Measurements from ENCODE around the gene CLDN8.
A peak's percentile ranks its signal among the peaks of the same experiment; 100 is the strongest.

The CLDN8 gene

GRCh38 chr21:30227128-30227527 is 11.2 kb upstream of the CLDN8 start:
- no peak overlapping the region for H3K27ac ChIP-seq (ENCODE audit: low read depth, low read length)
- no peak for DNase-seq
- peaks cover 3 to 4% of the 10 kb centered on the region in 2 experiments for H3K4me1 ChIP-seq (ENCODE audit: control insufficient read depth in 1 of 2, insufficient read depth in 2 of 2, low read length in 2 of 2)
- no peak overlapping the region for H2AFZ ChIP-seq (ENCODE audit: insufficient read depth, low read length, poor library complexity)
- H3K18ac ChIP-seq (ENCODE audit: low read length), result no peak overlapping the region
- no peak overlapping the region for H3K23ac ChIP-seq (ENCODE audit: low read length)
- H2BK12ac ChIP-seq (ENCODE audit: low read length), result no peak overlapping the region
- H2AK5ac ChIP-seq (ENCODE audit: low read length), result no peak overlapping the region
- H2BK120ac ChIP-seq (ENCODE audit: insufficient read depth, low read length, poor library complexity), result no peak overlapping the region
- H4K91ac ChIP-seq (ENCODE audit: low read depth, low read length), result no peak overlapping the region
- H3K4me3 ChIP-seq (ENCODE audit: low read depth, low read length), result no peak overlapping the region
- no peak overlapping the region for H4K8ac ChIP-seq (ENCODE audit: low read depth, low read length)
- no peak overlapping the region for H3K4me2 ChIP-seq (ENCODE audit: low read length)
- no CpG with 5 or more reads among the region's 1 CpG for WGBS (ENCODE audit: extremely low coverage, insufficient coverage, insufficient read length)
- H3K4ac ChIP-seq (ENCODE audit: low read depth, low read length), result no peak overlapping the region
- no peaks in the 10 kb centered on the region for H3K9me3 ChIP-seq (ENCODE audit: insufficient read depth, low read depth, low read length)
- H2BK5ac ChIP-seq (ENCODE audit: low read depth, low read length, poor library complexity), result no peak overlapping the region
- H3K36me3 ChIP-seq (ENCODE audit: control insufficient read depth in 1 of 2, insufficient read depth in 2 of 2, low read length in 2 of 2), result no peaks in the 10 kb centered on the region
- H3K9ac ChIP-seq (ENCODE audit: low read length), result no peak overlapping the region
- no peaks in the 10 kb centered on the region for H3K79me2 ChIP-seq (ENCODE audit: control insufficient read depth, insufficient read depth, low read length, poor library complexity)
- no peak overlapping the region for H3K14ac ChIP-seq (ENCODE audit: low read length)
- H4K12ac ChIP-seq (ENCODE audit: low read depth, low read length), result no peak overlapping the region
- no peaks in the 10 kb centered on the region for H3K79me1 ChIP-seq (ENCODE audit: low read length)
- no peaks in the 10 kb centered on the region for H3K27me3 ChIP-seq (ENCODE audit: insufficient read depth, low read length)

- Histone ChIP-seq H3K9ac (ENCODE audit: low read length) (no peak overlapping the region), H3K23ac (ENCODE audit: low read length) (no peak overlapping the region), H2AFZ (ENCODE audit: insufficient read depth, low read length, poor library complexity) (no peak overlapping the region), H2BK5ac (ENCODE audit: low read depth, low read length, poor library complexity) (no peak overlapping the region), H3K14ac (ENCODE audit: low read length) (no peak overlapping the region), H3K79me2 (ENCODE audit: control insufficient read depth, insufficient read depth, low read length, poor library complexity) (no peaks in the 10 kb centered on the region), H4K12ac (ENCODE audit: low read depth, low read length) (no peak overlapping the region), H3K4me1 (ENCODE audit: control insufficient read depth in 1 of 2, insufficient read depth in 2 of 2, low read length in 2 of 2) (peaks cover 3 to 4% of the 10 kb centered on the region in 2 experiments), H4K8ac (ENCODE audit: low read depth, low read length) (no peak overlapping the region), H3K4ac (ENCODE audit: low read depth, low read length) (no peak overlapping the region), H3K27ac (ENCODE audit: low read depth, low read length) (no peak overlapping the region), H3K4me3 (ENCODE audit: low read depth, low read length) (no peak overlapping the region), H3K18ac (ENCODE audit: low read length) (no peak overlapping the region), H4K91ac (ENCODE audit: low read depth, low read length) (no peak overlapping the region), H3K9me3 (ENCODE audit: insufficient read depth, low read depth, low read length) (no peaks in the 10 kb centered on the region), H2BK120ac (ENCODE audit: insufficient read depth, low read length, poor library complexity) (no peak overlapping the region), H2BK12ac (ENCODE audit: low read length) (no peak overlapping the region), H3K79me1 (ENCODE audit: low read length) (no peaks in the 10 kb centered on the region), H3K4me2 (ENCODE audit: low read length) (no peak overlapping the region), H3K27me3 (ENCODE audit: insufficient read depth, low read length) (no peaks in the 10 kb centered on the region), H3K36me3 (ENCODE audit: control insufficient read depth in 1 of 2, insufficient read depth in 2 of 2, low read length in 2 of 2) (no peaks in the 10 kb centered on the region), H2AK5ac (ENCODE audit: low read length) (no peak overlapping the region)
- WGBS (ENCODE audit: extremely low coverage, insufficient coverage, insufficient read length), result no CpG with 5 or more reads among the region's 2 CpGs
- peak; percentile 63 to 88 for DNase-seq
Observed at GRCh38 chr21:30223596-30223995, 7.7 kb upstream of the CLDN8 start.

GRCh38 chr21:30222724-30223123 is 6.8 kb upstream of the CLDN8 start:
- H2BK120ac ChIP-seq (ENCODE audit: insufficient read depth, low read length, poor library complexity), result no peak overlapping the region
- H3K18ac ChIP-seq (ENCODE audit: low read length), result no peak overlapping the region
- no peak overlapping the region for H2BK12ac ChIP-seq (ENCODE audit: low read length)
- no peaks in the 10 kb centered on the region for H3K79me2 ChIP-seq (ENCODE audit: control insufficient read depth, insufficient read depth, low read length, poor library complexity)
- H3K4me3 ChIP-seq (ENCODE audit: low read depth, low read length), result no peak overlapping the region
- no peak overlapping the region for H3K27ac ChIP-seq (ENCODE audit: low read depth, low read length)
- no peak overlapping the region for H2AFZ ChIP-seq (ENCODE audit: insufficient read depth, low read length, poor library complexity)
- peaks cover 2 to 3% of the 10 kb centered on the region in 2 experiments for H3K4me1 ChIP-seq (ENCODE audit: control insufficient read depth in 1 of 2, insufficient read depth in 2 of 2, low read length in 2 of 2)
- H3K14ac ChIP-seq (ENCODE audit: low read length), result no peak overlapping the region
- no peaks in the 10 kb centered on the region for H3K9me3 ChIP-seq (ENCODE audit: insufficient read depth, low read depth, low read length)
- no peaks in the 10 kb centered on the region for H3K79me1 ChIP-seq (ENCODE audit: low read length)
- H3K4me2 ChIP-seq (ENCODE audit: low read length), result no peak overlapping the region
- H3K9ac ChIP-seq (ENCODE audit: low read length), result no peak overlapping the region
- no peak overlapping the region for H4K91ac ChIP-seq (ENCODE audit: low read depth, low read length)
- no peak overlapping the region for H2BK5ac ChIP-seq (ENCODE audit: low read depth, low read length, poor library complexity)
- H4K8ac ChIP-seq (ENCODE audit: low read depth, low read length), result no peak overlapping the region
- no peak overlapping the region for H4K12ac ChIP-seq (ENCODE audit: low read depth, low read length)
- no peaks in the 10 kb centered on the region for H3K27me3 ChIP-seq (ENCODE audit: insufficient read depth, low read length)
- no peaks in the 10 kb centered on the region for H3K36me3 ChIP-seq (ENCODE audit: control insufficient read depth in 1 of 2, insufficient read depth in 2 of 2, low read length in 2 of 2)
- H3K4ac ChIP-seq (ENCODE audit: low read depth, low read length), result no peak overlapping the region
- H3K23ac ChIP-seq (ENCODE audit: low read length), result no peak overlapping the region
- H2AK5ac ChIP-seq (ENCODE audit: low read length), result no peak overlapping the region
- no peak for DNase-seq

GRCh38 chr21:30211071-30211470 is 4.8 kb downstream of the CLDN8 start:
- H2AK5ac ChIP-seq (ENCODE audit: low read length), result no peak overlapping the region
- WGBS (ENCODE audit: extremely low coverage, insufficient coverage, insufficient read length), result no CpG with 5 or more reads among the region's 1 CpG
- H2AFZ ChIP-seq (ENCODE audit: insufficient read depth, low read length, poor library complexity), result no peak overlapping the region
- no peak overlapping the region for H3K4me2 ChIP-seq (ENCODE audit: low read length)
- no peak overlapping the region for H4K91ac ChIP-seq (ENCODE audit: low read depth, low read length)
- H3K9ac ChIP-seq (ENCODE audit: low read length), result no peak overlapping the region
- no peak for DNase-seq
- peaks cover 2 to 3% of the 10 kb centered on the region in 2 experiments for H3K4me1 ChIP-seq (ENCODE audit: control insufficient read depth in 1 of 2, insufficient read depth in 2 of 2, low read length in 2 of 2)
- no peak overlapping the region for H2BK5ac ChIP-seq (ENCODE audit: low read depth, low read length, poor library complexity)
- no peak overlapping the region for H2BK12ac ChIP-seq (ENCODE audit: low read length)
- no peak overlapping the region for H3K23ac ChIP-seq (ENCODE audit: low read length)
- H3K36me3 ChIP-seq (ENCODE audit: control insufficient read depth in 1 of 2, insufficient read depth in 2 of 2, low read length in 2 of 2), result no peaks in the 10 kb centered on the region
- H3K27me3 ChIP-seq (ENCODE audit: insufficient read depth, low read length), result no peaks in the 10 kb centered on the region
- no peaks in the 10 kb centered on the region for H3K79me2 ChIP-seq (ENCODE audit: control insufficient read depth, insufficient read depth, low read length, poor library complexity)
- no peak overlapping the region for H3K27ac ChIP-seq (ENCODE audit: low read depth, low read length)
- H4K8ac ChIP-seq (ENCODE audit: low read depth, low read length), result no peak overlapping the region
- no peak overlapping the region for H3K18ac ChIP-seq (ENCODE audit: low read length)
- H3K4me3 ChIP-seq (ENCODE audit: low read depth, low read length), result no peak overlapping the region
- H3K79me1 ChIP-seq (ENCODE audit: low read length), result no peaks in the 10 kb centered on the region
- H3K9me3 ChIP-seq (ENCODE audit: insufficient read depth, low read depth, low read length), result no peaks in the 10 kb centered on the region
- no peak overlapping the region for H2BK120ac ChIP-seq (ENCODE audit: insufficient read depth, low read length, poor library complexity)
- H4K12ac ChIP-seq (ENCODE audit: low read depth, low read length), result no peak overlapping the region
- no peak overlapping the region for H3K14ac ChIP-seq (ENCODE audit: low read length)
- H3K4ac ChIP-seq (ENCODE audit: low read depth, low read length), result no peak overlapping the region
